ENCODE results near the gene NDRG3.

NDRG3 gene

DNA sequence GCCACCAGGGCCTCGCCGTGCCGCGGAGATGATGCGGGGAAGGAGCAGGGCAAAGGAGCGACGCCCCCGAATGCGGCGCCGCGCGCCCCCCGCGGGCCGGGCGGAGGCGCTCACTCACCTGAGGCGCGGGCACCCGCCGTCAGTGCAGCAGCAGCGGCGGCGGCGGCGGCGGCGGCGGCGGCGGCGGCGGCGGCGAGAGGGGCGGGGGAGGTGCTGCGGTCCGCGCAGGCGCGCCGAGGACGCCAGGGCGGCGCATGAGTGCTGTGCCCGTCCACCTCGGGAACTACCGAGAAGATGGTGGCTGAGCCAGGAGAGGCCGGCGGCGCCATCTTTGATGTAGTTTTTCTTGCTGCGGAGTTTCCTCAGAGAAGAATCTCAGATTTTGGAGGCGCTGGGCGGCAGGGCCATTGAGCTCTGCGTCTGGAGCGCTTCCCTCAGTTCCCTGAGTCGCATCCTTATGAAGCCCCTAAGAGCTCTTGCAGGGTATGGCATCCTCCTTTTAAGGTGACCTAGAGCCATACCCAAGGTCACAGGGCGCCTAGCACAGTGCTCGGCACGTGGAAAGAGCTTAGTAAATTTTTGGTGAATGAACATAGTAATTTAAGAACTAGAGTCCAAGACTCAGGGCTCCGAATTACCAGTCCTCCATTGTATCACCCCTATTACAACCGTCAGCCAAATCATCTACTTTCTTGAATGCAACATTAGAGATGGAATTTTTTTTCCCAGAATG lies at the start of gene NDRG3:
TSS of gene NDRG3 (minus strand) at position 164 of the 733 bp plus-strand sequence. CDS start 24,355 bp downstream, outside the sequence.
- DNase-seq, result peak; percentile 92

DNA sequence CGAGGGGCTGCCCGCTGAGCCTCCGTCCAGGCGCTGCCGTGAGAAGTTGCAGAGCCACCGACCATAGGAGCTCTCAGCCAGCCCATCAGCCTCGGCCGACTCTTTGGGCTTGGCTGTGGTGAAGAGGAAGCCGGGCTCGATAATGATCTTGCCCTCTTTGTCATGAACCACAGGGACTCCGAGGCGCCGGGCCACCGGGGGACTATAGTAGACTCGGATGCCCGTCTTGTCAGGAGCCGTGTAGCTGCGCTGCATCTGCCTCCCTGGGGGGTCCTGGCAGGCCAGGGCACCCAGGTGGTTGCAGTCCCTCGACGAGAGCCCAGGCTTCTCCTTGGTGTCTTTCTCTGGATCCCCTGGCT lies 48.2 kb upstream of the NDRG3 start:
- DNase-seq, result no peak

DNA sequence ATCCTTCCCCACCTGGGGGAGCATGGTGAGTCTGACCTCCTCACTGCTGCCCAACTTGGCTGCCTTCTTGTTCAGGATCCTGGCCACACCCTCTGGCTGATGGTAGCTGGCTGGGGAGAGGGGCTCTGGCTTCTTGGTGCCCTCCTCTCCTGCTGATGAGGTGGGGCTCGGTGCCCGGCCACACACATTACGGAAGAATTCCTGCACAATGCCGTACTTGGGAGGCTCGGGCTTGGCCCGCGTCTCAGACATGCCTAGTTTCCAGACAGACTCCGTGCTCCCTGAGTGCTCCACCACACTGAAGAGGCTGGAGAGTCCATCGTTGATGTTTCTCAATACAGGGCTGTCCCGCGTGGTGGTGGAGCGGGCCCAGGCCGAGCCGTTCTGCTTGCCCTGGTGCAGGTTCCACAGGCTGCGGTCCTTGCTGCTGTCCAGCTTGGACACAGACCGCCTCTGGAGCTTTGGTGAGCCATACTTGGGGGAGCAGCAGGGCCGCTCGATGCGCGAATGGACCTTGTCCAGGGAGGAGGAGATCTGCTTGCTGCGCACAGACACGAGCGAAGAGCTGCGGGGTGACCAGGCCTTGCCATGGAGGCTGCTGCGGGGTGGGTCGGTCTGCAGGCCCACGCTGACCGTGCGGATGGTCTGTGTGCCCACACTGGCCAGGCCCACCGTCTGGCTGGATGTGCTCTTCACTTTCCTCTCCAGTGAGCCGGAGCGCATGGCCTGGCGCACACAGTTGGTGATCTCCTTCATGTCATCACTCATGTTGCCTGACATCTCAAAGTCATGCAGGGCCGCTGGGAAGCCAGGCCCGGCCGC lies 47.6 kb upstream of the NDRG3 start:
- no peak for DNase-seq

DNA sequence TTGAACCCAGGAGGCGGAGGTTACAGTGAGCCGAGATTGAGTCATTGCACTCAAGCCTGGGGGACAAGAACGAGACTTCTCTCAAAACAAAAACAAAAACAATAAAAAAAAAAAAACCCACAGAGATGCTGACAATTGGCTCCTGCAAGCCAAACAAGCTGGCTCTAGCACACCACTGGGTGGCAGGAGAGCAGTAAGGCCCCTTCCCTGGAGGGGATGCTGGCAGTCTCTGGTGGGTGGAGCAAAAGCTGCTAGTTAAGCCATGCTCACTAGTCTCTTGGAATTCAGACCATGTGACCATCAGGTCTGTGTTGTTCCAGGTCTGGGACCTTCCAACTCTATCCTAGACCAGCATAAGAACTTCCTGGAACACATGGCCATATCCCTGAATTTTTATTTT lies 46.5 kb upstream of the NDRG3 start:
- peak; percentile 62 for DNase-seq

DNA sequence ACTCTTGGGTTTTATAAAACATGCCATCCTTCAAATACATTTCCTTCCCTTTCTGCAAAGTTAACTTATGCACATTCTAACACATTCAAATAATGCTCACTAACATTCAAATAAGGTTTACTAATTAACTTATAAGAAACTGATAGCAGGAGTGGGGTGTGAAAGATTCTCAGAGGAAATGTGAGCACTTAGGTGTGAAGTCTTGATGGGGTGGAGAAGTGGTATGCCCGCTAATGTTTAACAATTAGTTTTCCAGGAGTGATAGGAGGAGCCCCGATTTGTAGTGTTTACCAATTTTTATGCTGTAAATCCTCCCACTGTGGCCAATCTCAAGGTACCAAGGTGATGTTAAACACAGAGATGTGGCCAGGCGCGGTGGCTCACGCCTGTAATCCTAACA lies 46.0 kb upstream of the NDRG3 start:
- DNase-seq, result no peak

DNA sequence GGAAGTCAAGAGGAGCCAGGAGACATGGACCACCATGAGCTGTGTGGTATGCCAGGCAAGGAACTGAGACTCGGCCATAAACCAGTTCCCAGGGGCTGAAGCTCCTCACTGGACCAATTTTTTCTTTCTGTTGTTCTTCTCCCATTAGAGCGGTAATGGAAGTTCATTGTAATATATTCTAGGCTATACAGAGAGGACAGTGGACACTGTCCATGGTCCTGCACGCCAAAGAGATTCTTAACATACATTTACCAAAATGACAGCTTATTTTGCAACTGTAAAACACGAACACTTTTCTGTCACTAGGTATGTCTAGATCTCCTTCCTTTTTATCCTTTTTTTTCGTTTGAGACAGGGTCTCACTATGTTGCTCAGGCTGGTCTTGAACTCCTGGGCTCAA lies 40.8 kb upstream of the NDRG3 start:
- no peak for DNase-seq

DNA sequence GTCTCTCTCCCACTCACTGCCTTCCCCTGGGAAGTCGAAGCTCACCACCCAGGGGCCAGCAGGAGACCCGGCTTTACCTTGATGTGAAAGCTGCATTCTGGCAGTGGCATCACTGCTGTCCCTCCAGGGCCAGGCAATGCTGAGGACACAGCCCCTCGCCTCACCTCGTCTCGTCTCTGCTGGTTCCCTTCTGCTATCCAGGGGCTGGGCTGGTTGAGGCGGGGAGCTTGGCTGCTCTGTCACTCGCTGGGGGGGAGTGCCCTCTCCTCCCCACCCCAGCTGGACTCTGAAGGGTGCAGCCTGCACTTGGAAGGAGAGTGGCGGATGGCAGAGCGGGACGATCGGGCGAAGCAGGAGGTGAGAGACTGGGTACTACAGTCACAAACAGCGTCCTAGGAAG lies 40.4 kb upstream of the NDRG3 start:
- no peak for DNase-seq

DNA sequence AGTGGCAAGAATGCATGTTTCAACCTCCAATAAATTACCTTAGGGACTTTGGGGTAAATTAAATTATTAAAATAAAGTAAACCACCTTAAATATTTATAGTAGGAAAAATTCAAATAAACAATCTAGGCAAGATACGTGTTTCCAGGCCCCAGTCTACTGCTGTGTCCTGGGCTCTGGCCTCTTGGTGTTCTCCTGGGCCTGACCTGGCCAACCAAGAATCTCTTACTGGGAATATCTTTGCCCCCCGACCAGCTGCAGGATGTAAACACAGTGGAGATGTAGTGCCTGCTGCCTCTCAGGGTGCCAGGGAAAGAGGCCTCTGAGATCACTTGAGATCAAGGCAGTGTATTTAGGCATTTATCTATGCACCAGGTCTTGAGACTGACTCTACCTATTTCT lies 39.4 kb upstream of the NDRG3 start:
- no peak for DNase-seq

DNA sequence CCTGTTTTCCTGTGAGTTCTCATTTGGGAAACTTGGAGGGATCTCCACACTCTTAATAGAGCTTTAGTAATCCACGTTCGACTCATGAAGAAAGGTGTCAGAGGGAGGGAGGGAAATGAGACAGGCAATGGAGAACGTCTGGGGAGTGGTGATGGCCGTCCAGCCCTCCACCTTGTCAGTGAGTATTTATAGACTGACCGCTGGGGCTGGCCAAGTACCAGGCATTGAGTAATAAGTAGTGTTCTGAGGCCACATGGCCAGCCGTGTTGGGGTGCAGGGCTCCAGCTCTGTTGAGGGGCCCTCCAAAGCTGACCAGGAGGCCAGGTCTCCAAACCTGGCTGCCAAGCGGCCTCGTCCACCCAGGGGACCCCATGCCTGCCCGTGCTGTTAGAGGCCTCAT lies 39.0 kb upstream of the NDRG3 start:
- DNase-seq, result no peak

DNA sequence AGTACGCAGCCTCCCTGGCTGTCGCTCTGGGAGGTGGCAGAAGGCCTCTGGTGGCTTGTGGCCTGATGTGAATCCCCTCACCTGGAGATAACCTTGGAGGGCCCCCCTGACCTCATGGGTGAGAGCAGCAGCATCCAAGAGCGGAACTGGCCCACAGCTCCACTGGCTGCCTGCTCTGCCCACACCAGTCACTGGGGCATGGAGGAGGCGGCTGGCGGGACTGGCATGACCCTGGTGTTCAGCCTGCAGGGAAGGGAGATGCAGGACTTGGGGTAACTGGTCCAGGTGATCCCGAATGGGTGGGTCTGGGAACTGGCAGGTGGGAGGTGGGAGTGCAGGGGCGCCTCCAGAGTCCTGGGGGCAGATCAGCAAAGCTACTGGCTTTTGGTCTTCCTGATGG lies 38.2 kb upstream of the NDRG3 start:
- no peak for DNase-seq

DNA sequence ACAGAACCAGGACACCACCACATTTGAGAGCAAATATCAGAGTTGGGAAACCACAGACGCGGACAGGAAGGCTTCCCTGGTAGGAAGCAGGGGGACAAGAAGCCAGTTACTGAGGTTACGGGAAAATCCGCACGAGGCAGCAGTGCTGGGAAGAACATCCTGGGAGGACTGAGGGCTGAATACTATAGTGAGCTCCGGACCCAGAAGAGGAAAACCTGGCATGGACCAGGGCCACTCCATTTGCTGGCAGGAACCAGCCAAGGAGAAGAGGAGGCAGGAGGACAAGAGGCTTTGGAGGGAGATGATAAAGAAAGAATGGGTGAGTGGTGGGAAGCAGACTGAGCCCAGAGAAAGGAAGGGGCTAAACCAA lies 33.8 kb upstream of the NDRG3 start:
- no peak for DNase-seq

DNA sequence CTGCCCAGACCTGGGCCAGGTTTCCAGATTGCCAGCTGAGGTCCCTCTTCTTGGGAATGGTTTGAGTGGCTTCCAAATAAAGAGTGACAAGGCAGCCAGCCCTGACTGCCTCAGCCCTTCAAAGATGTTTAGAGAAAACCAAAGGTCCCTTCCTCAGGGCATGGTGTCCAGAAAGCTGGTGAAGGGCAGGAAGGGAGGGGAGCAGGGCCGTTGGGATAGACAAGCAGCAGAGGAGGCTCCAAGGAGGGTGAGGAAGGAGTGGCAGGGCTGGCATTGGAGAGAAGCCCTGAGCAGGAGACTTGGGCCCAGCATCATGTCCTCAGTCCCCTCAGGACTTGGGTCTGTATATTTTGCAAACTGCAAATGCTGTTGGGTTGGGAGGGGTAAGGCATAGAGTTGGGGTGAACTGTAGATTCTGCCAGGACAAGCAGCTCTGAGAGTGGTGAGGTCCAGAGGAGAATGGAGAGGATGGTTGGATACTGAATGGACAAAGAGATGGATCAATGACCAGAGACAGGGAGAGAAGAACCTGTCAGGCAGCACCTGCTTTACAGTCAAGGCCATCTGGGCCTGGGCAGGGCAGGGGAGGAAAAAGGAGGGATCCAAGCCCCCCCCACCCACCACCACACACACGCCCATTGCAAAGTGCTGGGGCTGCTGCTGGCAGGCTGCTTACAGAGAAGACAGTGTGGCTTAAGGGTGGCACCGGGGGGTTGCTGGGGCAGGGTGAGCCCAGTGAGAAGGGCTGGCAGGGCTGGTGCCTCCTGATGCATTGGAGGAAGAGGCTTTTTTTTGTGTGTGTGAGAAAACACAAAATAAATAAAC lies 33.2 kb upstream of the NDRG3 start:
- DNase-seq, result no peak

DNA sequence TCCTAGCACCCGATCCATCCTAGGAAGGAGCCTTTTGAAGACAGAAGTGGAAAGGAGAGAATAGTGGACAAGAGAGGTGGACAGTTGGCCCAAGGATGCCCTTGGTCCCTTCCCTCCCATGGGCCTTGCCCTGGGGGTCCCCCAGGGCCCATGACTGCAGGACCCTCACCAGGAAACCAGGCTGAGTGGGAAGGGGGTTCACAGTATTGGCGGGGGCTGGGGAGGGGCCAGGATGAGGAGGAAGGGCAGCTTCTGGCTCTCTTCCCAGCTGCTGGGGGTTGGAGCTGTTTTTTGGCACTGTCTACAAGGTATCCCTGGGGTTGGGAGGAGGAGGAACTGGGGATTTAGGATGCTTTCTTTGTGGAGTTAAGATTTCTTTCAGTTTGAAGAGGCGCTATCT lies 31.7 kb upstream of the NDRG3 start:
- DNase-seq, result no peak

DNA sequence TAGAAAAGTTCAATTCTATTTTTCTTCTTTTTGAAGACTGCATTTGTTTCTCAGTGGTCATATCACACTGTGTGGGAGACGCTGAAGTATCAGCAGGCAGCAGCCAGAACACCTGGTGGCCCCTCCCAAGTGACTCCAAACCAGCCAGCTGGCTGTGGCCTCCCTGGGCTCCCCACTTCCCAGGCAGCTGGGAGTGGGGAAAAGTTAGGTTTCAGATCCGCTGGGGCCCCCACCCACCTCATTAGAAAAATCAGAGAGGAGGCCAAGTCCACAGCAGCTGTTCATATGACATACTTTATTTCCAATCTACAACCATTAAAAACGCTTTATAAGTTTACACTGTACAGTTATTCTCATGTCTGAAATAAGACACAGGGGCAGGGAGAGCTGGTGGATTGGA lies 31.3 kb upstream of the NDRG3 start:
- DNase-seq, result no peak

DNA sequence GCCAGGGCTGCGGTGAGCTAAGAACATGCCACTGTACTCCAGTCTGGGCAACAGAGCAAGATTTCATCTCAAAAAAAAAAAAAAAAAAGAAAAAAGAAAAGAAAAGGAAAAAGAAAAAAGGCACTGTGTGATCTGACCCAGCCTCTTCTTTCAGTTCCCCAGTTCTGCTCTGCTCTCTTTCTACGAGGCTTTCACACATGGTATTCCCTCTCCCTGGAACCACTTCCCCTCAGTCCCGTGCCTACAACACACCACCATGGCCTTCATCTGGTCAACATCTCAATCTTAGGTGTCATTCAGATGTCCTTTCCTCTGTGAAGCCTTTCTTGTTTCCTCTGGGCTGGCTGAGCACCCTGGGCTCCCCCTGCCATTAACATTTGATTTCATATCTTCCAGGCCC lies 29.9 kb upstream of the NDRG3 start:
- DNase-seq, result no peak

DNA sequence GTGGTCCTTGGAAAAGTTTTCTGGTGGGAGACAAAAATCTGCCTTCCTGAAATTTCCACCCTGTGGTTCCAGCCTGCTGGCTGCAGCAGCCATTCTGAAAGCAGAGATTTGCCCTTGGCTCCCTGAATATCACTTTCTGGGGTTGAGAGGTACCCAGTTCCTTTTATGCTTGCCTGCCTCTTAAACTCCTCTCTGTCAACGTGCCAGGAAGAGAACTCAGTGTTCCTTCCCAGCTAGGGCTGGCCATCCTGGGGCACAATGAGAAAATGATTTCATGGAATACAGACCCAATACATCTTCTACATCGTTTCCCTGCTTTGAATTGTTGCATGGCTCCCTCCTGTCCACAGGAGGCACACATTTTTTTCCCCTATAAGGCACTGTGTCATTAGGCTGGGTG lies 29.3 kb upstream of the NDRG3 start:
- DNase-seq, result no peak

DNA sequence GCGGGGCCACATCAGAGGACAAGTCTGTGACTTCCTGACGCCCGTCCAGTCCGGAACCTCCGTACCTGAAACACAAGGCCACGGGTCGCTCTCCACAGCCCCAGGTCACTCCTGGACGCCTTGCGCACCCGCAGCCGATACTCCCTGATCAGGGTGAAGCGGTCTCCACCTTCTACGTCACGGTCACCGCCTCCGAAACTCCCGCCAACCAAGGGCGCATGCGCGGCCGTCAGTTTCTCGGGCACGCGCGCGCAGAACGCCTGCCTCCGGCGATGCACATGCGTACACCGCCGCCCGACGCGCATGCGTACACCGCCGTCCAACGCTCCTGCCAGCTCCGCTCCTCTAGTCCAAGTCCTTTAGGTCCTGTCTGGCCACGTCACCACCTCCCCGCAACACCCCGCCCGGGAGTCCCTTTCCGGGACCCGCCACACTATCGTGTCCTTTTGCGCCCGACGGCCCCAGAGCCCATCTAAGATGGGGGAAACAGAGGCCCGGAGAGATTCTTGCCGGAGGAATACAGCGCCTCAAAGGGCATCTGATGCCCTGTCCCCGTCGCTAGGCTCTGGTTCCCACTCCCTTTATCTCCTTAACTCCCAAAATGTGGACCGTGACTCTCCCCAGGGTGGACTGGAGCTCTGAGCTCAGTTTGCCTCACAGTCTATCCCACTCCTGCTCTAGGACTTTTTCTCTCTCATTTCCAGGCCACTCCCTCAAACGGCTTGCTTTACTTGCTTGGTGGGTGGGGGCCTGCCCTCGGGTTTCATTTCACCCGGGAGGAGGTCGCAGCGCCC lies 27.9 kb upstream of the NDRG3 start, which contains the start of gene DSN1:
TSS of gene DSN1 (minus strand) at position 167 of the 794 bp plus-strand sequence. CDS start 2,305 bp downstream, outside the sequence.
- DNase-seq, result peak; percentile 96

DNA sequence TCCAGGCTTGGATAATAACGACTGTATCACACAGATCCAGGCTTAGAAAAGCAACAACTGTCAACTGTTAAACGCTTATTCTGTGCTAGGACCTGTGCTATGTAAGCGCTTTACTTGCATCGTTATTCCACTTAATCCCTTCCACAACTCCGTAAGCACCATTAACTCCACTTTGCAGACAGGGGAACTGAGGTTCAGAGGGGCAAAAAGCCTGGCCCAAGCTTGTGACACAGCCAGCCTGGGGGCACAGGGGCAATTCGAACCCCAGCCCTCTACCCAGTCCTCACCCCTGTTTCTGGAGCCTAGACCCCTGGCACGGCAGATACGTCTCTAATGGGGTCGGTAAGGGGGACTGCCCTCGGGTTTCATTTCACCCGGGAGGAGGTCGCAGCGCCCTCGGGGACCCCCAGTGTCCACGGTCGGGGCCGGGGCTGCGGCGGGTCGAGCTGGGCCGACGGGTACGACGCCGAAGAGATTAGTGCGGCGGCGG lies 27.3 kb upstream of the NDRG3 start:
- peak; percentile 41 for DNase-seq

DNA sequence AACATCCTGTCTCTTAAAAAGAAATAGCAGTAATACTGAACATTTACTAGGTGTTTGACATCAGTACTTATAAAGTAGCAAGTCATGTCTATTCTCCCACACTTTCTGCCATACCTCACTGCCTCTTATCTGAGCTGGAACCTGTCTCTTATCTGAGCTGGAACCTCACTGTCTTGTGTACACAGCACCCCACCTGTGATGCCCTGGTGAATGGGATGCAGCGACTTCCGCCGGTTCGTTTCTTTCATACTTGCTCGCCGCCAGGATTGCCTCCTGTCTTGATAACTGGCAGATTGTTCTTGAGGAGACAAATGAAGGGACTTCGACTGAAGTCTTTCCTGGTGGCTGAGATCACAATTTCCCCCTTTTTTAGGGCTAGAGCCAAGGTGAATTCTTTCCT lies 24.8 kb upstream of the NDRG3 start:
- peak; percentile 15 for DNase-seq

DNA sequence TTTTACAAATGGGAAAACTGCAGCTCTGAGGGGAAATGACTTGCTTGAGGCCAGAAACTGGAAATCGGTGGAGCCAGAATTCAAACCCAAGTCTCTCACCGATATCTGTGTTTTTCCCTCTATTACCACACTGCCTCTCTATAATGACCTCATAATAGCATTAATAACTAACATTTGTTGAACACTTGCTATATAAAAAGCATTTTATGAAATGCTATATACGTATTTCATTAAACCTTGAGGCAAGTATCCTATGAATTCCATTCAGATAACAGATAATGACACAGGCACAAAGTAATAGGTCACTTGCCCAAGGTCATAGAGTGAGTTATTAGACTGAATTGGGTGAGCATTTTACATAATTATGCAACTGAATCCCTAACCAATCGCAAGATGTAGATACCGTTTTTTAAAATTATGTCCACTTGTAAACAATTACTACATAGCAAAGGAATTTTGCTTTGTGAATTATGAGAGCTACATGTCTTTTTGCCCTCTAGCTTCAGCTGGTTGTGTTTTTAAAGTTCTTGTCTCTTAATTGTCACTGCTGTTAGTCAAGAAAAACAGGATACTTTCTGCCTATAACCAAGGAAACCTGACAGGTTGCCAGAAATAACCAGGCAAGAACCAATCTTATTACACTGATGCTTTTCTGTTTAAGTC lies 23.0 kb upstream of the NDRG3 start:
- no peak for DNase-seq

DNA sequence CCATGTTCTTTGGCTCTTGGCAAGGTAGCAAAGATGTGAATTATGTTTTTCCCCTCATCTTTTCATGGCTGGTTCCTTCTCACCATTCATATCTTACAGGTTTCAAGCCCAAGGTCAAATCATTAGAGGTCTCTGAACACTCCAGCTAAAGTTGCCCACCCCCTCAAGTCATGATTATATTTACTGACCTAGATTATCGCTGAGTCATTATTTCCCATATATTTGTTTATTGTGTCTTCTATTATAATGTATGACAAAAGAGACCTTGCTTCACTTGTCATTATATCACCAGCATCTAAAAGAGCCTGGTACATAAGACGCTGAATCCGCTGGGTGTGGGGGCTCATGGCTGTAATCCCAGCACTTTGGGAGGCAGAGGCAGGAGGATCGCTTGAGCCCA lies 15.2 kb upstream of the NDRG3 start:
- no peak for DNase-seq

DNA sequence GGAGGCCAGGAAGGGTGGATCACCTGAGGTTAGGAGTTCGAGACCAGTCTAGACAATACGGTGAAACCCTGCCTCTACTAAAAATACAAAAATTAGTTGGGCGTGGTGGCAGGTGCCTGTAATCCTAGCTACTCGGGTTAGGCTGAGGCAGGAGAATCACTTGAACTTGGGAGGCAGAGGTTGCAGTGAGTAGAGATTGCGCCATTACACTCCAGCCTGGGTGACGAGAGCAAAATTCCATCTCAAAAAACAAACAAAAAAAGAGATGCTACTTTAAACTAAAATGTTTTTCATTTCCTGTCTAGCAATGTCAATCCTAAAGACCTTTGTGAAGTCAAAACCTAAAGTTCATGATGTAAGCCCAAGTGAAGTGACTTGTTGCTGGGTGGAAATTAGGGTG lies 14.8 kb upstream of the NDRG3 start:
- no peak for DNase-seq

All from hematopoietic multipotent progenitor cell treated with erythropoietin and hydrocortisone succinate and interleukin-3 and kit ligand, for 8 days (in vitro differentiated cells).